ENCODE measurements around the gene USPL1.

- TF ChIP-seq CTCF (IDR thresholded peaks at IDR 0.05) (no peak), POLR2A (IDR thresholded peaks at IDR 0.05) (no peak)
Measured at GRCh38 chr13:30685987-30686386, 68.3 kb downstream of the USPL1 start.

Data from esophagus squamous epithelium (tissue), 4 donors.